Fibroblast of skin of right quadriceps (primary cell): Measurements from ENCODE around the gene ANKS1A.
"Not testable (repeated sequence)": the region's sequence is repeated elsewhere in the genome, so short reads cannot be mapped to it uniquely, and the experiment has no call there.

Experiments
- DNase-seq: peaks from one replicate; pipeline ENCODE4 v3.0.0-alpha.2; 2013

Gene ANKS1A

GRCh38 chr6:34888874-34889555 is at the start of gene ANKS1A:
Gene ANKS1A, plus strand, starts transcription at chr6:34889255. Its CDS starts 148 bp downstream, at chr6:34889403.
- DNase-seq, result peak; percentile 50

DNA sequence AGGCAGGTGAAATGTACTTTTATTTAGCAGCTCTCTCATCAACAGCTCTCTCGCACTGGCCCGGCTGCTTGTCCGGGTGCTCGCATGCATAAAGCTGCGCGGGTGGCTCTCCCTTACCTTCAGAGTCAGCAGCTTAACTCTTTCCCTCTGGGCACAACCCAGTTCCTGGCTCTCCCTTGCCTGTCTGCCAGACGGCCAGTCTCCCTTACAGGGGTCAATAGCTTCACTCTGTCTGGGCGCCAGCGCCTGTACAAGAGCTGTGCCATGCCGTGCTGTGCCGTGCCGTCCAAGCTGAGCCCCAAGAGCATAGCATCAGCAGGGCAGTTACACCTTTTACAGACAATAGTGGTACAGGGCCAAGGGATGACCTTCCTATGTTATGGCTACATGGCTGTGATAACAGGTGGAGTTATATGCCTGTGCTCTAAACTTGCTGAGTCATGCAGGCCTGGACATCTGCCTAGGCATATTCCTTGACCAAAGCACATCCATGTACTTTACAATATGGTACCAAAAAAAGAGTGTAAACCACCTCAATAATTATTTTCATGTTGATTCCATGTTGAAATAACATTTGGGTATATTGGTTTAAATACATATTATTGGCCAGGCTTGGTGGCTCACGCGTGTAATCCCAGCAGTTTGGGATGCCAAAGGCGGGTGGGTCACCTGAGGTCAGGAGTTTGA is 49.2 kb upstream of the ANKS1A start:
- no peak for DNase-seq

GRCh38 chr6:34849066-34849465 is 40.0 kb upstream of the ANKS1A start:
- not testable (repeated sequence) for DNase-seq

DNA sequence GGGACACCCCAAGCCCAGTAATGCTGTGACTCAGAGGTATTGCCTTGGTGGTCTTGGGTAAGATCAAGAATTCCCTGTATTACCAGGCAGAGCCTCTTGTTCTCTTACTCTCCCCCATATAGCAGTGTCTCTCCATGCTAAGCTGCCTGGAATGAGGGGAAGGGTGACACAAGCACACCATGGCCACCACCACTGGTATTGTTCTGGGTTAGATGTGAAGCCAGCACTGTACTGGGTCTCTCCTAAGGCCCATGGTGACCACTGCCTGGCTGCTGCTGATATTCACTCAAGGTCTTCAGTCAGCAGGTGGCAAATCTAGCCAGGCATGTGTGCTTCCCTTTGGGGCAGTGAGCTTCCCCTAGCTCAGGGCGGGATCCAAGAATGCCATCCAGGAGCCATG is 37.7 kb upstream of the ANKS1A start:
- DNase-seq, result no peak

GRCh38 chr6:34852406-34853085 is 36.5 kb upstream of the ANKS1A start:
- no peak for DNase-seq

GRCh38 chr6:34855463-34855862 is 33.6 kb upstream of the ANKS1A start:
- no peak for DNase-seq

GRCh38 chr6:34858681-34859080 is 30.4 kb upstream of the ANKS1A start:
- DNase-seq, result no peak

DNA sequence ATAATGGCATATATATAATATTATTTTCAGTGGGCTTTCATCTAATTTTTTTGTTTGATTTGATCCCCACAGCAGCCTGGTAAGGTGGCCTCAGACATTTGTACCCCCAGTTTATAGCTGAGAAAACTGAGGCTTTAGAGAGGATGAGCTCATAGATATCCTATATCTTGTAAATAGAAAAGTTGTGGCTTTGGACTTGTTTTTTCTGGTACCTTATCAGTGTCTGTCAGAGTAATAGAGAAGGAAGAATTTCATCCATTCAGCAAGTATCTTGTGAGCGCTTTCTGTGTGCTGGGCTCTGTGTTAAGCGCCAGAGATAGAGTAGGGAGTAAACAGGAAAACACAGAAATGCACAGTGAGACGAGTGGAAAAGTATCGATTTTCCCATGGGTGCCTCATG is 29.1 kb upstream of the ANKS1A start:
- DNase-seq, result no peak

- DNase-seq, result no peak
Observed at GRCh38 chr6:34860776-34861175, 28.3 kb upstream of the ANKS1A start.

- no peak for DNase-seq
Observed at GRCh38 chr6:34864007-34864406, 25.0 kb upstream of the ANKS1A start.

GRCh38 chr6:34865107-34865506 is 23.9 kb upstream of the ANKS1A start:
- DNase-seq, result no peak

- DNase-seq, result no peak
Observed at GRCh38 chr6:34866509-34866908, 22.5 kb upstream of the ANKS1A start.

DNA sequence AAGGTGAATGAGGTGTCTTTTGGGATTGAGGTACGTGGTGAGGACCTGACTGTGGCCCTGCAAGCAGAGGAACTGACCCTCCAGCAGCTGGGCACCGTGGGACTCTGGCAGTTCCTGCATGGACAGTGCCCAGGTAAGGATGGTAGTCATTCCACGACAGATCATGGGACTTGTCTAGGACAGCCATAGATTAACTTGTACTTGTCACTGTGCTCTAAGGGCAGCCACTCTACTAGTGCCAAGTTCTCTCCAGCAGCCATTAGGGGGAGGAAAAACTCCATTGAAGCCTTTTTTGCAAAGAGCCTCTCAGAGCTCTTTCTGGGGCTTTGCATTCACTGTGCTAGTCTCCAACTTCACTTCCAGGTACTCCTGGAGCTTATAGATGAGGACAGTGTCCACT is 21.6 kb upstream of the ANKS1A start:
- DNase-seq, result no peak

- DNase-seq, result no peak
Observed at GRCh38 chr6:34871853-34872252, 17.2 kb upstream of the ANKS1A start.

DNA sequence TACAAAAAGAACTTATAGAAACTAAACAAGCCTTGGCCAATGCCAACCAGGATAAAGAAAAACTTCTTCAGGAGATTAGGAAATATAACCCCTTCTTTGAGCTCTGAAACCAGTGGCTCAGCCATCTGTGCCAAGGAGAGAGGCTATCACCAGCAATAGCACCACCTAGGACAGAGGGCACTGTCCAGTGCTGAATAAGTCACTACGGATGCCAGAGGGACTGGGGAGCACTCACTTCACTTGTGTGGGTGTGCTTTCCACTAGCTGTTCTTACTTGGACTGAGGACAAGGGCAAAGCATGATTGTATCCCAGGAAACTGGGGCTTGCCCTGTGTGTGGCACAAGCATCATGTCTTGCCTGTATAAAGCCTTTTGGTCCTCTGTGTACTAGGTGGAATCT is 16.7 kb upstream of the ANKS1A start:
- no peak for DNase-seq

DNA sequence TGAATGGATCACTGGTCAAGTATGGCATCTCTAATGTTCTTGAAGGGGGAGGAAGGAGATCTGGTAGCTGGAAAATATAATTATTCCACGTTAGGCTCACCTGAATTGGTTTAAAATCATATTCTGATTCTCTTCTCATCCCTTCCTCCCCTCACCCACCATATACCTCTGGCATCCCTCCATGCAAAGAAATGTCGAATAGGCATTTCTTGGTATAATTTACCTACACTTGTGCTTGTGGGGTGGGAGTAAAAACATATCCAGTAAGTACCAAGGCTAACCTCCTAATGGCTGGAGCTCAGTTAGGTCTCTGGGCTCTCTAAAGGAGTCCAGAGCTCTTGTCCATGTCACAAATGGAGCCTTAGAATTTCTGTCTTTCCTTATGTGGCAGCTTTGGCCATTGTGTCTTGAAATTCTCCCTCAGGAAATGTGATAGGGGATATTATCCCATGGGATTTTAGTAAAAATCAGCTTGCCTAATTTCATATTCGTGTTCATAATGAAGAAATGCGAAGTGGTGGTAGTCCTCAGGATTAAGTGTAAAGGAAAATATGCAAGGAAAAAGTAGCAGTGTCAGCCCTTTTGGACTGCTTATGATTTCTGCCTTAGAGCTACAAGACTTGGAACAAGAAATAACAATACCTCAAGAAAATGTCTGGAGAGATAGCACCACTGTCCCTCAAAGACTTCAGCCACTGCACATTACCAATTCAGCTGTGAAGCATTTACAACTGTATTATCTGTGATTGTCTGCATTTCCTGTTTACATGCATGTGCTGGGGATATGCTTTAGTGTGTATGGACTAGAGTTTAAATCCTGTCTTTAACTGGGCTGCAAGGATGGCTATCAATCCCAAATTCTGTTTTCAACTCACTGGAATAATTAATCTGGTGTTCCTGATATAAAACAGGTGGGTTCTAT is 13.5 kb upstream of the ANKS1A start:
- DNase-seq, result no peak

DNA sequence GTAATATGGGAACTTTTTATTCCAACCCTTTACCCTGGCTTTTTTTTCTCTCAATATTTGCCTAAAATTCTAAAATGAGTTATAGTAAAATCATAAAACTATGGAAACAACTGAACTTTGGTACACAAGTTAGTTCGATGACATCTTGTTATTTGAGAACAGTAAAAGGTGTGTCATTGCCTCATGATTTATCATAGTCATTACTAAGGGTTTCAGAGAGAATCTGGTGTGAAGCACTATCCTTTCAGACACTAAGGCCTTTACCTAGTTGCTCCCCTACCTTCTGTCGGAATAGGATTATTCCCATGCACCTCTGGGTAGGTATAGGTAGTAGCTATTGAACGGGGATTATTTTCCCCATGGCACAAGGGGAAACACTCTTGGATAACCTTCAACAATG is 12.6 kb upstream of the ANKS1A start:
- DNase-seq, result no peak

DNA sequence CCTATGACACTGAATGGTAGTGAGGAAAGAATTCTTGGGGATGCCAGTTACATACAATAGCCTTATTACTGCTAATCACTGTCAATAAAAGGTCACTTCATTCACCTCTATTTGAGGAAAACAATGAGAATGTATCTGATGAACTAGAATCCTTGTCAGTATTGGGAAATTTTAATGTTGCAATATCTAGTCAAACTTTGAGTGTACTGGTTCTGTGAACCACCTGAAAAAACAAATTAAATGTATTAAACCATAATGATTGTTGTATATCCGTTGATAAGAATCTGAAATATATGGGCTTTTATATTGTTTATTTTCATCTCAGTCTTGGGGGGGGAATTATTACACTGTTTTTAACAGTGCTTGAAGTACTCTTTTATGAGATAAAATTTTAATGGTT is 11.8 kb upstream of the ANKS1A start:
- DNase-seq, result no peak

DNA sequence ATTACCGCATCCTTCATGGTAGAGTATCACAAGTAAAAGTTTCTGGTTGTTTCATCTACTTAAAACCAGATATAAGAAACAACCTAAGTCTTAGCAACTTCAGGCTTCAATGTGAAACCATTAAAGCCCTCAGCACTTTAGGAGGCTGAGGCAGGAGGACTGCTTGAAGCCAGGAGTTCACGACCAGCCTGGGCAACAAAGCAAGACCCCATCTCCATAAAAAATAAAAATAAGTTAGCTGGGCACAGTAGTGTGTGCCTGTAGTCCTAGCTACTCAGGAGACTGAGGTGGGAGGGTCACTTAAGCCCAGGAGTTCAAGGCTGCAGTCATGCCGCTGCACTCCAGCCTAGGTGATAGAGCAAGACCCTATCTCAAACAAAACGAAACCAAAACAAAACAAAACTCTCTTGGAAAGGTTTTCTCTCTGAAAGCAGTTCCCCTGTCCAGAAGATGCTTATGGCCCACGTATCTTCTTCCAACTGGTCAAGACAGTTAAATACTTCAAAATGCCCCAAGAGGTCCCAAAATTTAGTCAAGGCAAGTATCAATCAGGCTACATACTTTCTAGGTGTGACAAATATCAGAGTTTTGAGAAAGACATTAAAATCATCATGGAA is 11.1 kb upstream of the ANKS1A start:
- DNase-seq, result no peak

- not testable (repeated sequence) for DNase-seq
Observed at GRCh38 chr6:34884073-34884472, 5.0 kb upstream of the ANKS1A start.

DNA sequence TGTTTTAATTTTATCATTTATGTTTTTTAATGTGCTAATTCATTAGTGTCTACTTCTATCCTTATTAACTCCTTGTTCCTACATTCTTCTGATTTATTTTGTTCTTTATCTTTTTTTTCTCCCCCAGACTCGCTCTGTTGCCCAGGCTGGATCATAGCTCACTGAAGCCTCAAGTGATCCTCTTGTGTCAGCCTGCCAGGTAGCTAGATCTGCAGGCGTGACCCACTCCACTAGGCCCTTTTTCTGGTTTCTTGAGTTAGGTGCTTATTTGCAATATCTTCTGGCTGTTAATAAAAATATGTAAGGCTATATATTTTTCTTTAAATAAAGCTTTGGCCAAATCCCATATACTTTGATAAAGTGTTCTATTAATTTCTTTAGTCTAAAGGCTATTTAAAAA is 4.1 kb upstream of the ANKS1A start:
- DNase-seq, result no peak

- DNase-seq, result not testable (repeated sequence)
Observed at GRCh38 chr6:34885837-34886236, 3.2 kb upstream of the ANKS1A start.
